DND-41 (cell line): ENCODE measurements around the gene AP2A2.

Experiments used
- CTCF ChIP-seq: IDR thresholded peaks from 2 replicates; pipeline ENCODE4 v1.5.1; 2012; ENCODE audit warnings: borderline replicate concordance, low read length, moderate library complexity, mild to moderate bottlenecking; ENCODE audit not compliant: poor library complexity, severe bottlenecking; ENCODE audit errors: extremely low read depth
- EZH2 ChIP-seq: IDR thresholded peaks from 3 replicates; pipeline ENCODE4 v1.6.1; 2012; ENCODE audit warnings: borderline replicate concordance, low read depth, mild to moderate bottlenecking, moderate library complexity, low read length, inconsistent platforms; ENCODE audit not compliant: severe bottlenecking

GRCh38 chr11:929405-929804 is 3.7 kb downstream of the AP2A2 start:
- TF ChIP-seq EZH2 (no peak), CTCF (no peak)
